Activated naive CD8-positive, alpha-beta T cell treated with anti-CD3 and anti-CD28 coated beads, Interleukin-2, amount 50 U/mL, for 24 hours (primary cell): ENCODE results near the gene MAD1L1.

Source experiments
- ATAC-seq: fragments of 150-1000 bp; cut with Tn5 transposase; one replicate; pipeline ENCODE4 v1.10.0; 2021
- DNase-seq: peaks from one replicate; pipeline ENCODE4 v3.0.0; 2021
- H3K27ac Mint-ChIP-seq: one replicate; pipeline ENCODE4 v1.8.0; 2021; ENCODE audit warnings: mild to moderate bottlenecking, mixed read lengths
- H3K27me3 Mint-ChIP-seq: one replicate; pipeline ENCODE4 v1.8.0; 2021; ENCODE audit warnings: mixed read lengths
- H3K36me3 Mint-ChIP-seq: one replicate; pipeline ENCODE4 v1.8.0; 2021; ENCODE audit warnings: low read depth, mixed read lengths
- H3K4me1 Mint-ChIP-seq: one replicate; pipeline ENCODE4 v1.8.0; 2021; ENCODE audit warnings: mixed read lengths
- H3K4me3 Mint-ChIP-seq: one replicate; pipeline ENCODE4 v1.8.0; 2021; ENCODE audit warnings: mild to moderate bottlenecking, moderate library complexity, mixed read lengths
- H3K9me3 Mint-ChIP-seq: one replicate; pipeline ENCODE4 v1.8.0; 2021; ENCODE audit warnings: mixed read lengths

MAD1L1 gene

DNA sequence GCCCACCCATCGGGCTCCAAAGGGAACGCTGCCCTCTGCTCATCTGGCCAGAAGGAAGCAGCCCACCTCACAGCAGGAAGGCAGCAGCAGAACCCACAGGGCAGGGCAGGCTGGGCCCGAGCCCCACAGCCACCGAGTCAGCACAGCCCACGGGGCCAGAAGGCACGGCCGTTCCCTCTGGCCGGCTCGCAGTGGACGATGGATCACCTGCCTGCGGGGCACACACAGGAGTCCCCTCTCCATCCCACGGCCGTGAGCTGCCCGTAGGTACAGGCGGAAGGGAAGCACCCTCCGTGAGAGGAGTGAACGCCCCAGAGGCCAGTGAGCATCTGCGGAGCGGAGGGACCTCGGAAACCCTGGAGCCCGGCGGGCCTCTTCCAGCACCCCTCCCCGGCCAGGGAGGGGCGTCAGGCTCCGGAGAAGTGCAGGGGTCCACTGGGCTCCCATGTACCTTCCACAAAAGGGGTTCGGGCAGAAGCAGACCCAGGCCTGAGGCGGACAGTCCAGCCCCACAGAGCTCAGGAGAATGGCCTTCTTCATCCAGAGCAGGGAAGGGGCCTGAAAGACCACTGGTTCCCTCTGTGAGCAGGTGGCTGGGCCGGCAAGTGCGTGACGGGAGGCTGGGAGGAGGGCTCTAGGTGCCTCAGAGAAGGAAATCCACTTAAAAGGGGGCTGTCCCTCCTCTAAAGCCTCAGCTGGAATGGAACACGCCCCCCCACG lies 20.9 kb upstream of the MAD1L1 start:
- Mint-ChIP-seq H3K36me3 (peaks cover 18% of the 10 kb centered on the region), H3K9me3 (no peaks in the 10 kb centered on the region), H3K27me3 (no peaks in the 10 kb centered on the region), H3K4me3 (no peak overlapping the region), H3K27ac (no peak overlapping the region), H3K4me1 (peaks cover 25% of the 10 kb centered on the region)
- DNase-seq (no peak), ATAC-seq (no peak)

DNA sequence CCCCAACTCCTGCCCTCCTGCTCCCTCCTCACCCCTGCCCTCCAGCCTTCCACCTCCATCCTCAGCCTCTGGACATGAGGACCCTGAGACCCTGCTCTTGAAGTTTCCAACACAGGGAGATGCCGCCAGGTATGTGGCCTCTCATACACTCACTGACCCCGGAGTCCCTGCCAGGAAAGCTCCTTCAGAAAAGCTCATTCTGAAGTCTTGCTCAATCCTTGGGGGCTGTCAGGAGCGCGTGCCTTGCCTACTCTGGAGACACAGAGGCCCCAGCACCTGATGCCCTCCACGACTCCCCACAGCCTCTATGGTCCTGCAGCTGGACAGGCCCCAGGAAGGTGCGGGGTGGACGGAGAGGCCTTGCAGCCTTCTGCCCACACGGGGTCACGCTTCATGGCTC lies 20.3 kb upstream of the MAD1L1 start:
- Mint-ChIP-seq H3K27ac (no peak overlapping the region), H3K27me3 (no peaks in the 10 kb centered on the region), H3K4me3 (no peak overlapping the region), H3K36me3 (peaks cover 20% of the 10 kb centered on the region), H3K9me3 (no peaks in the 10 kb centered on the region), H3K4me1 (peaks cover 32% of the 10 kb centered on the region)
- no peak for DNase-seq
- no peak for ATAC-seq

DNA sequence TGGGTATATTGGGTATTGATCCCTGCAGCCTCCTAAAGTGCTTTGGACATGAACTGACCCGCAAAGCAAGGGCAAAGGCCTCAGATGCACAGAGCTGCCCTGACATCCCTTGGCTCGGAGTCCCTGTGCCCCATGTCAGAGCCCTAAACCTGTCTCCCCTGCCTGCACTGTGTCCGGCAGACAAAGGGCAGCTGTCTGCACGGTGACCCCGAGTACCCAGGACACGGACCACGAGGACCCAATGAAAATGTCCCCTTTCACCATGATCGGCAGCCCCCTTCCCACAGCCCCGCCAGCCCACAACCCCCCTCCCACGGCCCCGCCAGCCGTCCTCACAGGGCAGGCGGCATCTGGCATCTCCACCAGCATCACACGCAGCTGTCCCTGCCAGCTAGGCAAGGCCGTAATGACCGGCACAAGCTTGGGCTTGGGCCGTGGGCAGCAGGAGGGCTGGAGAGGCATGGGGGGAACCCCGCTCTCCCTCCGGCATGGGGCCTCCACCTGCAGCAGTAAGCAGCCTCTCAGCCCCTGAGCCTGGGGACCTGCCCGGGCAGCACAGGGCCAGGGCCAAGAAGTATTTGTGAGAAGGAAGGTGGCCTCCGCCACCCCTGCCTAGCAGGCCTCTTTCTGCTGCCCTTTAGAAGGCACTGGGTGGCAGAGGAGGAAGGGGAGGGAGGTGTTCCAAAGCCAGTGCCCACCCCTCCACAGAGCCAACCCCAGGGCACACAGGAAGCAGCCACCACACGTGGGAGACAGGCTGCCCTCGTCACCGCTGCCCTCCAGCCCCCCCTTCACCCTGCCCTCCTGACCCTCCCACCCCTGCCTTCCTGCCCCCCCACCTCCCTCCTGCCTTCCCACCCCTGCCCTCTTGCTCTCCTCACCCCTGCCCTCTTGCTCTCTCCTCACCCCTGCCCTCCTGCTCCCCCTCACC lies 19.4 kb upstream of the MAD1L1 start:
- peak; percentile 25 for DNase-seq
- Mint-ChIP-seq H3K27me3 (no peaks in the 10 kb centered on the region), H3K9me3 (no peaks in the 10 kb centered on the region), H3K4me3 (no peak overlapping the region), H3K36me3 (peaks cover 20% of the 10 kb centered on the region), H3K27ac (no peak overlapping the region), H3K4me1 (peaks cover 34% of the 10 kb centered on the region)
- peak; percentile 18 for ATAC-seq

DNA sequence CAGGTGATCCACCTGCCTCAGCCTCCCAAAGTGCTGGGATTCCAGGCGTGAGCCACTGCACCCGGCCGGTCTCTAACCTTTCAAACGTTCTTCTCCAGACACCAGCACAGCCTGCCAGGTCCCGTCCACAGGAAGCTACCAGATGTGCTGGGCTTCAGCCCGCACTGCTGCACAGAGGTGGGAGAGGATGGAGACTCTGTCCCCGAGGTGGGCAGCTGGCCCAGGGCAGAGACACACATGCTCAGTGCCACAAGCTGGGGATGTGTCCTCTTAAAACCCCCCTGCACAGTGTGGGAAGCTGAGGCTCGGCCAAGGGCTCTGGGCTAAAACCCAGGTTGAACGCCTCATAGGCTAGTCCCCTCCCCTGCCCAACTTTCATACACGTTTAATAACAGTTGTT lies 18.6 kb upstream of the MAD1L1 start:
- Mint-ChIP-seq H3K27ac (no peak overlapping the region), H3K4me1 (peaks cover 34% of the 10 kb centered on the region), H3K4me3 (no peak overlapping the region), H3K27me3 (no peaks in the 10 kb centered on the region), H3K9me3 (no peaks in the 10 kb centered on the region), H3K36me3 (peaks cover 20% of the 10 kb centered on the region)
- ATAC-seq (no peak), DNase-seq (no peak)

DNA sequence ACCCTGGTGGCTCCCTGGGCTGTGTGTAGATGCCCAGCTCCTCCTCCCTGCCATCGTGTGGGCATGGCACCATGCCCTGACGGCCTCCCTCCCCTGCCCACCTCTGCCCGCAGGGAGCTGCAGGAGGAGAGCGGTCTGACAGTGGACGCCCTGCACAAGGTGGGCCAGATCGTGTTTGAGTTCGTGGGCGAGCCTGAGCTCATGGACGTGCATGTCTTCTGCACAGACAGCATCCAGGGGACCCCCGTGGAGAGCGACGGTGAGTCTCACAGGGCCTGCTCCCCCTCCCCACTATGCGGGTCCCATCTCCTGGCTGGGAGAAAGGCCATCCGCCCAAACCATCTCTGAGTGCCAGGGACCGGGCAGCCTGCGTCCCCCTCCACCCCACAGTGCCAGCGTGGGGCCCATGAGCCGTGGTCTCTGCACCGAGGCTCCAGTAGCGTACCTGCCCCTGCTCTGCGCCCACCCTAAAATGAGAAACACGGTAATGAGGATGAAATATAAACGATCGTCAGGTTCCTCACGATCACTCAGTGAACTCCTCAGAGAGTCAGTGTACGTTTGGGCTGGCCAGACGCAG lies 17.1 kb upstream of the MAD1L1 start:
- Mint-ChIP-seq H3K9me3 (no peaks in the 10 kb centered on the region), H3K4me1 (peaks cover 33% of the 10 kb centered on the region), H3K27me3 (no peaks in the 10 kb centered on the region), H3K36me3 (peaks cover 17% of the 10 kb centered on the region), H3K4me3 (no peak overlapping the region), H3K27ac (no peak overlapping the region)
- DNase-seq (no peak), ATAC-seq (no peak)

DNA sequence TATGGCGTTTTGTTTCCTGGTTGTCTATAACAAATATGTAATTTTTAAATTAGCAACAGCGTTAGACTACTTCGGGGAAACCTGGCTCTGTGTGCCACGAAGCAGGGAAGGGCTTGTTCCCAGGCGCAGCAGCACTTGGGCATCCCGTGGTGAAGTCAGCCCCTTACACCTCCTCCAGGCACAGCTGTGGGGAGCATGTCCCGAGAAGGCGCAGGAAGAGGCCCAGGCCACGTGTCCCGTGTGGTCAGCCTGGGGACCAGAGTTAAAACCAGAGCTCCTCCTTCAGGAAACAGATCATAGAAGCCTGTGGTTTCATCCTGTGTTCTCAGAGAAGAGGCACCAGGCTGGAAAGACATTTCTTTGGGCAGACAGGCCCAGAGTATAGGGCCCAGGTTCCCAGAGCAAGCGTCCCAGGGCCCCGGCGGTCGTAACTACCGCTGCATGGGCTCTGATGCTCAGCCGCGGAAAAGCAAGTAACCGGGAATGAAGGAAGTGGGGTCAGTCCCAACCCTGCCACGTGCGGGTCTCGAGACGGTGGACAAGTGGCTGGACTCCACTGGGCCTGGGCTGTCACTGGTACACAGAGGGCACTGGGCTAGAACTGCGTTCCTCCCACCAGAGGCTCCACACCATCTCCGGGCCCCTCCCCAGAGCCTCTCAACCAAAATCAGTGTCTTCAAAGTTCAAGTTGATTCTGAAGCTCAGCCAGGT lies 16.4 kb upstream of the MAD1L1 start:
- DNase-seq = peak; percentile 42
- no peaks in the 10 kb centered on the region for H3K9me3 Mint-ChIP-seq

DNA sequence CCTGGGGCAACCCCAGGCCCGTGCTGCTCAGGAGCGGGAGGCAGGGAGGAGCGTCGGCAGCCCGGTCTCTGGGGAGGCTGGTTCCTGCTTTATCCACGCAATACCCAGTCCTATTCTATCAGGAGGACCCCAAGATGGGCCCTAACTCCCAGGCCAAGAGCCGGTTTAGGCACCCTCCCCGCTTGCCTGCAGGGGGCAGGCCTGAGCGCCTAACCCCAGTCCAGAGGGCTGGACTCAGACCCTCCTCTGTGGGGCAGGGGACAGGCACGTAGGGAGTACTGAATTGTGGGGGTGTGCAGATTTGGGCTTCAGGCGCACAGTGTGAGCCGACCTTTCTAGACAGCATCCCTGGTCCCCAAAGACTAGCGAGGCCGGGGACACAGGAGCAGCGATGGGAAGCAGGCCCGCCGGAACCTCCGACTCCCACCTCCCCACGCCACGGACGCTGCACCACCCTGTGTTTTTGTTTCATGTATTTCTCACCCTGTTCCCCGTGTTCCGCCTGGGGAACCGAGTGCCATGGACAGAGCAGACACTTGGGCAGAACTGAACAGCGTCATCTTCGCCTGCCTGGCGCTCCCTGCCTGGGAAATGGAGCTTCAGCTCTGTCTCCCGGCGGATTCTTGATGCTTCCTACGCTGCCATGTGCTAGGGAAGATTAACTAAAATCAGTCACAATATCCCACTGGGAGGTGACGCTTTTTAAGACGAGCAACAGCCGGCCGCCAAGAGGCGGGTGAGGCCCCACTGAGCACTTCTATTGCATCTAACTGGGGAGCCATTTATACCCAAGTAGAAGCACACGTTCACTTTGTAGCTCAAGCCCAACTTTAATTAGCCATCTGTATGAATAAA lies 14.6 kb upstream of the MAD1L1 start:
- no peaks in the 10 kb centered on the region for H3K27me3 Mint-ChIP-seq
- ATAC-seq = no peak
- peak; percentile 55 for DNase-seq
- peaks cover 39% of the 10 kb centered on the region for H3K4me1 Mint-ChIP-seq
- no peaks in the 10 kb centered on the region for H3K9me3 Mint-ChIP-seq
- peaks cover 17% of the 10 kb centered on the region for H3K36me3 Mint-ChIP-seq
- no peak overlapping the region for H3K27ac Mint-ChIP-seq
- no peak overlapping the region for H3K4me3 Mint-ChIP-seq

More for the DNA sequence above, 16.4 kb upstream of the MAD1L1 start:
- Mint-ChIP-seq H3K27me3 (no peaks in the 10 kb centered on the region), H3K4me1 (peaks cover 33% of the 10 kb centered on the region), H3K4me3 (peak overlapping the region; percentile 48), H3K36me3 (peaks cover 17% of the 10 kb centered on the region), H3K27ac (peak overlapping the region; percentile 77)
- peak; percentile 55 for ATAC-seq

DNA sequence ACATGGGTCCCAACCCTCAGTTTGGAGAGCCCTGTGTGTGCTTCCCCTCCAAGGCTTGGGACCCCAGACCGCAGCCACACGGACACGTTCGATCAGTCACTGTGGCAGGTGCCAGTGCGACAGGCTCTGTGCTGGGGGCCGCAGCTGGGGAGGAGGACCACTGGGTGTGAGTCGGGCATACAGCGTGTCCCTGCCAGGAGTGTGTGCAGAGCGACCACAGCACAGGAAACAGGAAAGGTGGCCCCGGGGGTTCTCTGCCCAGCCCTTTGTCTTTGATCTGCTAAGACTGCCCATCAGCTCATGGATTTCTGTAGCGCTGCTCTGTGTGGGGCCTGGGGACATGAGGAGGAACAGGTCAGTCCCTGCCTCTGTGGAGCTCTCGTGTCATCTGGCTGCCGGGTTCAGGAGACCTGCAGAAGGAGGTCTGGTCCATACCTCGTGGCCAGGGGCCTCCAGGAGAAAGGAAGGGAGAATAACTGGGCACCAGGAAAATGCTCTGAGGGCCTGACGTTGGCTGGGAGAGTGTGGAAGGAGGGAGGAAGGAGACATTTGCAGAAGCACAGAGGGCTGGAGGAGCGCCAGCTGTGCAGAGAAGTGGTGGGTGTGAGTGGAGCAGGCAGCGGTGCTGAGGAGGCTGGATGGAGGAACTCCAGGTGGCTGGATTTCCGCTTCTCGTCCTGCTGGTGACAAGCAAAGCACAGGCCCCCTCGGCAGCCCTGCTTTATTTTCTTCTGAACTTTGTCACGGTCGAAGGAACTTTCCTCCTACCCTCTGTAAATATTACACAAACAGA lies 13.3 kb upstream of the MAD1L1 start:
- no peak for ATAC-seq
- no peak overlapping the region for H3K4me3 Mint-ChIP-seq
- no peak overlapping the region for H3K27ac Mint-ChIP-seq
- peaks cover 38% of the 10 kb centered on the region for H3K4me1 Mint-ChIP-seq
- H3K27me3 Mint-ChIP-seq = no peaks in the 10 kb centered on the region
- H3K9me3 Mint-ChIP-seq = no peaks in the 10 kb centered on the region
- no peak for DNase-seq
- H3K36me3 Mint-ChIP-seq = peaks cover 14% of the 10 kb centered on the region

DNA sequence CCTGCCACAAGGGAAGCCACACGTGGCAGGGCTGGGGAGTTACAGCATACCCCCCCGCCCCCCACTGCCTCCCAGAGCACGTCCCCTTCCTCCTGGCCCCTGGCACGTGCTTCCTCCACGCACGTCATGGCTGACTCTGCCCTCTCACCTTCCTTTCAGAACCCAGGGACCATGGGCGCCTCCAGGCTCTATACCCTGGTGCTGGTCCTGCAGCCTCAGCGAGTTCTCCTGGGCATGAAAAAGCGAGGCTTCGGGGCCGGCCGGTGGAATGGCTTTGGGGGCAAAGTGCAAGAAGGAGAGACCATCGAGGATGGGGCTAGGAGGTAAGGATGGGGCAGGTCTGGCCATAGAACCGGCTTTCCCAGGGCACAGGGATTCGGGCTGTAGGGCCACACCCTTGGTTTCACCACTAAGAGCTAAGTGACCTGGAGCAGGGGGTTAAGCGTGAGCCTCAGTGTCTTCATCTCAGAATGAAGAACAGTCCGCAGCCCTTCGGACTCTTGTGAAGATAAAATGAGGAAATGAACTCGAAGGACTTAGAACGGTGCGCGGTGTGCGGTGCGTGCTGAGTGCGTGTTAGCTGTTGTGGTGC lies 11.8 kb upstream of the MAD1L1 start:
- Mint-ChIP-seq H3K27ac (no peak overlapping the region), H3K27me3 (no peaks in the 10 kb centered on the region), H3K4me1 (peaks cover 44% of the 10 kb centered on the region), H3K4me3 (no peak overlapping the region), H3K36me3 (peaks cover 14% of the 10 kb centered on the region), H3K9me3 (no peaks in the 10 kb centered on the region)
- no peak for ATAC-seq
- no peak for DNase-seq

DNA sequence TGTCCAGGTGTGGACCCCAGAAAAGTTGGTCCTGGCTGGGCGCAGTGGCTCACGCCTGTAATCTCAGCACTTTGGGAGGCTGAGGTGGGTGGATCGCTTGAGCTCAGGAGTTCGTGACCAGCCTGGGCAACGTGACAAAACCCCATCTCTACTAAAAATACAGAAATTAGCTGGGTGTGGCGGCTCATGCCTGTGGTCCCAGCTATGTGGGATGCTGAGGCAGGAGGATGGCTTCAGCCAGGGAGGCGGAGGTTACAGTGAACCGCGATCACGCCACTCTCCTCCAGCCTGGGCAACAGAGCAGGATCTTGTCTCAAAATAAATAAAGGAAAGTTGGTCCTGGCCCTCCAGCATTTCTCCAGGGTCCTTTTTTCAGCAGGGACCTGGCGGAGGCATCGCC lies 10.7 kb upstream of the MAD1L1 start:
- Mint-ChIP-seq H3K27me3 (no peaks in the 10 kb centered on the region), H3K9me3 (no peaks in the 10 kb centered on the region), H3K27ac (no peak overlapping the region), H3K4me3 (peak overlapping the region; percentile 94), H3K36me3 (peaks cover 16% of the 10 kb centered on the region), H3K4me1 (peaks cover 37% of the 10 kb centered on the region)
- DNase-seq = no peak
- no peak for ATAC-seq

DNA sequence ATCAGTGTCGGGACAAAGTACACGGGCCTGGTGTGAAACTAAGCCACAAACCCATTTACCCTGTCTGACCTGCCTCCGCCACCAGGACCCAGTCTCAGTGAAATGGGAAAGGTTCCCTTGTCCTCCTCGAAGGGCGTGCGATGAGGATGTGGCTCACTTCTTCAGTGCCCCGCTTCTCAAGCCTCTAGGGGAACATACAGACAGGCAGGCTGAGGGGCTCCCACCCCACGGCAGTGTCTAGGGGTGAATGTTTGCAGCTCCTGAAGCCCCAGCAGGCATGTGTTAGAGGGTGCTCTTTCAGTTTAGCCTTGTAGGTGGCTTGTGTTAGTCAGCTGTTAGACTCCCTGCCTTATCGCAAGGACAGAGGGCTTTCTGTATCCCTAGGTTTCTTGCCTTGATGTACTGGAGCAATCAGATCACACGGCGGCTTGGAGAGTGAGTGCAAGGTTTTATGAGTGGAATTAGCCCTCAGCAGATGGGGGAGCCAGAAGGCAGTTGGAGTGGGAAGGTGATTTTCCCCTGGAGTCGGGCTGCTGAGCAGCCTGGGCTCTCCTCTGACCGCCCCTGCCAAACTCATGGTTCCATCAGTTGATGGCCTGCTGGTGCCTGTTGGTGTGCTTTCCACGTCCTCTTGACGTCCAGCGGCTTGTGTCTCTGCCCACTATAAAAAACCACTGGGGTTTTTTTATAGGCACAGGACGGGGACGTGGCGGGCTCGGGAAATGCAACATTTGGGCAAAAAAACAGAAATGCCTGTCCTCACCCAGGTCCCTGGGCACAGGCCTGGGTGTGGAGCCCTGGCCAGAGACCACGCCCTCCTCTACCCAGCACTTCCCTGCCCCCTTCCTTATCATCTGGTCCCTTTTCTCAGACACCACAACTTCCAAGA lies 10.0 kb upstream of the MAD1L1 start:
- H3K4me1 Mint-ChIP-seq = peaks cover 31% of the 10 kb centered on the region
- ATAC-seq = peak; percentile 35
- H3K4me3 Mint-ChIP-seq = peak overlapping the region; percentile 94
- no peaks in the 10 kb centered on the region for H3K9me3 Mint-ChIP-seq
- DNase-seq = peak; percentile 34
- peaks cover 21% of the 10 kb centered on the region for H3K36me3 Mint-ChIP-seq
- no peaks in the 10 kb centered on the region for H3K27me3 Mint-ChIP-seq
- peak overlapping the region; percentile 92 for H3K27ac Mint-ChIP-seq
